WTC11 (cell line): ENCODE measurements around the gene C3orf22.

ENCODE experiments used
- ATF1 ChIP-seq: sonication (generic); formaldehyde crosslinking; IDR thresholded peaks from 2 replicates; pipeline ENCODE4 v1.8.1; 2023; ENCODE audit warnings: mild to moderate bottlenecking, moderate library complexity, missing genetic modification reagents
- GABPB1 ChIP-seq: sonication (generic); formaldehyde crosslinking; IDR thresholded peaks from 2 replicates; pipeline ENCODE4 v1.8.1; 2023; ENCODE audit warnings: mild to moderate bottlenecking, missing genetic modification reagents
- NR3C1 ChIP-seq: sonication (generic); formaldehyde crosslinking; conservative IDR thresholded peaks from 2 replicates; pipeline ENCODE4 v1.8.1; 2023; ENCODE audit warnings: low read depth, mild to moderate bottlenecking, missing genetic modification reagents
- TF ChIP-seq, protein P1 (sequence below): fragments of 200-600 bp; IDR thresholded peaks from 2 replicates; pipeline ENCODE4 v1.8.0; 2022; ENCODE audit warnings: antibody characterized with exemption
- TF ChIP-seq, protein P2 (sequence below): sonication (generic); formaldehyde crosslinking; IDR thresholded peaks from 2 replicates; pipeline ENCODE4 v1.8.1; 2023; ENCODE audit warnings: mild to moderate bottlenecking, missing genetic modification reagents
- TF ChIP-seq, protein P3 (sequence below): sonication (generic); formaldehyde crosslinking; IDR thresholded peaks from 2 replicates; pipeline ENCODE4 v1.8.1; 2022; ENCODE audit warnings: low read depth, missing genetic modification reagents, borderline replicate concordance
- TF ChIP-seq, protein P4 (sequence below): sonication (generic); formaldehyde crosslinking; conservative IDR thresholded peaks from 2 replicates; pipeline ENCODE4 v1.8.1; 2023; ENCODE audit warnings: mild to moderate bottlenecking, low read depth, missing genetic modification reagents, moderate library complexity
- TF ChIP-seq, protein P5 (sequence below): sonication (generic); formaldehyde crosslinking; IDR thresholded peaks from 2 replicates; pipeline ENCODE4 v1.8.0; 2022; ENCODE audit warnings: mild to moderate bottlenecking, missing genetic modification reagents

DNA sequence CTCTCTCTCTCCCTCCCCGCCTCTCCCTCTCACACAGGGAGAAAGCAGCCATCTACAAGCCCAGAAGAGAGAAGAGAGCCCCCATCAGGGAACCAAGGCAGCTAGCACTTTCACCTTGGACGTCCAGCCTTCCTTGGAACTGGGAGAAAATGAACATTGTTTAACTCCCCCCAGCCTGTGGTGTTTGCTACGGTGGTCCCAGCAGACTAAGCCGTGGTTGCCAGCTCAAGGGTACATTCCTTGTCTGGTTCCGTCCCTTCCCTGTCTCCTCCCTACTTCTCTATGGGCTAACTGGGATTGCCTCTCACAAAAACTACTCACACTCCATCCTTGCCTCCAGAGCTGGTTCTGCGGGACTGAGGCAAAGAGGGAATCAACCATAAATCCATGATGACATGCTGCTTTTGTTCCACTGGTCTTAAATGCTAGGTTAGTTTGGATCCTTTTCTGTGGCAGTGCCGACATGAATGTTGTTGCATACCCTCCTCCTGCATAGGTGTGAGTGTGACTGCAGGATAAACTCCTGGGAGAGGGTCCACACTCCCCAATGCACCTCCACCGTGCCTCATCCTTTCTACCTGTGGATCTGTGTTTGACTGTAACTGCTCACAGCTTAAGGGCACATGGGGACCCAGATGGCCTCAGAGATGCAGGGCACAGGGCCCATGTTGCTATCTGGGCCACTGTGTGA is 12.0 kb downstream of the C3orf22 start:
- TF ChIP-seq, protein P1, sequence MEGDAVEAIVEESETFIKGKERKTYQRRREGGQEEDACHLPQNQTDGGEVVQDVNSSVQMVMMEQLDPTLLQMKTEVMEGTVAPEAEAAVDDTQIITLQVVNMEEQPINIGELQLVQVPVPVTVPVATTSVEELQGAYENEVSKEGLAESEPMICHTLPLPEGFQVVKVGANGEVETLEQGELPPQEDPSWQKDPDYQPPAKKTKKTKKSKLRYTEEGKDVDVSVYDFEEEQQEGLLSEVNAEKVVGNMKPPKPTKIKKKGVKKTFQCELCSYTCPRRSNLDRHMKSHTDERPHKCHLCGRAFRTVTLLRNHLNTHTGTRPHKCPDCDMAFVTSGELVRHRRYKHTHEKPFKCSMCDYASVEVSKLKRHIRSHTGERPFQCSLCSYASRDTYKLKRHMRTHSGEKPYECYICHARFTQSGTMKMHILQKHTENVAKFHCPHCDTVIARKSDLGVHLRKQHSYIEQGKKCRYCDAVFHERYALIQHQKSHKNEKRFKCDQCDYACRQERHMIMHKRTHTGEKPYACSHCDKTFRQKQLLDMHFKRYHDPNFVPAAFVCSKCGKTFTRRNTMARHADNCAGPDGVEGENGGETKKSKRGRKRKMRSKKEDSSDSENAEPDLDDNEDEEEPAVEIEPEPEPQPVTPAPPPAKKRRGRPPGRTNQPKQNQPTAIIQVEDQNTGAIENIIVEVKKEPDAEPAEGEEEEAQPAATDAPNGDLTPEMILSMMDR, result no peak
- TF ChIP-seq, protein P2, sequence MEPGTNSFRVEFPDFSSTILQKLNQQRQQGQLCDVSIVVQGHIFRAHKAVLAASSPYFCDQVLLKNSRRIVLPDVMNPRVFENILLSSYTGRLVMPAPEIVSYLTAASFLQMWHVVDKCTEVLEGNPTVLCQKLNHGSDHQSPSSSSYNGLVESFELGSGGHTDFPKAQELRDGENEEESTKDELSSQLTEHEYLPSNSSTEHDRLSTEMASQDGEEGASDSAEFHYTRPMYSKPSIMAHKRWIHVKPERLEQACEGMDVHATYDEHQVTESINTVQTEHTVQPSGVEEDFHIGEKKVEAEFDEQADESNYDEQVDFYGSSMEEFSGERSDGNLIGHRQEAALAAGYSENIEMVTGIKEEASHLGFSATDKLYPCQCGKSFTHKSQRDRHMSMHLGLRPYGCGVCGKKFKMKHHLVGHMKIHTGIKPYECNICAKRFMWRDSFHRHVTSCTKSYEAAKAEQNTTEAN (CRISPR knock-in tag), result no peak
- TF ChIP-seq ATF1 (no peak), GABPB1 (no peak), NR3C1 (CRISPR knock-in tag) (no peak)
- TF ChIP-seq, protein P3, sequence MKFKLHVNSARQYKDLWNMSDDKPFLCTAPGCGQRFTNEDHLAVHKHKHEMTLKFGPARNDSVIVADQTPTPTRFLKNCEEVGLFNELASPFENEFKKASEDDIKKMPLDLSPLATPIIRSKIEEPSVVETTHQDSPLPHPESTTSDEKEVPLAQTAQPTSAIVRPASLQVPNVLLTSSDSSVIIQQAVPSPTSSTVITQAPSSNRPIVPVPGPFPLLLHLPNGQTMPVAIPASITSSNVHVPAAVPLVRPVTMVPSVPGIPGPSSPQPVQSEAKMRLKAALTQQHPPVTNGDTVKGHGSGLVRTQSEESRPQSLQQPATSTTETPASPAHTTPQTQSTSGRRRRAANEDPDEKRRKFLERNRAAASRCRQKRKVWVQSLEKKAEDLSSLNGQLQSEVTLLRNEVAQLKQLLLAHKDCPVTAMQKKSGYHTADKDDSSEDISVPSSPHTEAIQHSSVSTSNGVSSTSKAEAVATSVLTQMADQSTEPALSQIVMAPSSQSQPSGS, result no peak
- TF ChIP-seq, protein P4, sequence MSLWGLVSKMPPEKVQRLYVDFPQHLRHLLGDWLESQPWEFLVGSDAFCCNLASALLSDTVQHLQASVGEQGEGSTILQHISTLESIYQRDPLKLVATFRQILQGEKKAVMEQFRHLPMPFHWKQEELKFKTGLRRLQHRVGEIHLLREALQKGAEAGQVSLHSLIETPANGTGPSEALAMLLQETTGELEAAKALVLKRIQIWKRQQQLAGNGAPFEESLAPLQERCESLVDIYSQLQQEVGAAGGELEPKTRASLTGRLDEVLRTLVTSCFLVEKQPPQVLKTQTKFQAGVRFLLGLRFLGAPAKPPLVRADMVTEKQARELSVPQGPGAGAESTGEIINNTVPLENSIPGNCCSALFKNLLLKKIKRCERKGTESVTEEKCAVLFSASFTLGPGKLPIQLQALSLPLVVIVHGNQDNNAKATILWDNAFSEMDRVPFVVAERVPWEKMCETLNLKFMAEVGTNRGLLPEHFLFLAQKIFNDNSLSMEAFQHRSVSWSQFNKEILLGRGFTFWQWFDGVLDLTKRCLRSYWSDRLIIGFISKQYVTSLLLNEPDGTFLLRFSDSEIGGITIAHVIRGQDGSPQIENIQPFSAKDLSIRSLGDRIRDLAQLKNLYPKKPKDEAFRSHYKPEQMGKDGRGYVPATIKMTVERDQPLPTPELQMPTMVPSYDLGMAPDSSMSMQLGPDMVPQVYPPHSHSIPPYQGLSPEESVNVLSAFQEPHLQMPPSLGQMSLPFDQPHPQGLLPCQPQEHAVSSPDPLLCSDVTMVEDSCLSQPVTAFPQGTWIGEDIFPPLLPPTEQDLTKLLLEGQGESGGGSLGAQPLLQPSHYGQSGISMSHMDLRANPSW (CRISPR knock-in tag), result no peak
- TF ChIP-seq, protein P5, sequence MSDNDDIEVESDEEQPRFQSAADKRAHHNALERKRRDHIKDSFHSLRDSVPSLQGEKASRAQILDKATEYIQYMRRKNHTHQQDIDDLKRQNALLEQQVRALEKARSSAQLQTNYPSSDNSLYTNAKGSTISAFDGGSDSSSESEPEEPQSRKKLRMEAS (CRISPR knock-in tag), result no peak
